ENCODE results near the gene ZFYVE16. TPM values are rescaled to one million over a fixed set of nuclear protein-coding genes. Genes with fewer than 3 reads are reported as not detected.

ZFYVE16 gene
- total and polyA plus RNA-seq, 2 of the 13 experiments (the other 11 are each of a cell fraction or from before 2014, with no cell fraction given): 9.3 to 33.3 TPM

GRCh38 chr5:80504833-80505232, 97.0 kb downstream of the ZFYVE16 start (continued):
- TF ChIP-seq THRA (CRISPR knock-in tag; IDR thresholded peaks at IDR 0.05; ENCODE audit: borderline replicate concordance): no peak
- TF ChIP-seq ZNF431 (CRISPR knock-in tag; IDR thresholded peaks at IDR 0.05; ENCODE audit: borderline replicate concordance, low read depth): no peak
- TF ChIP-seq ZNF251 (CRISPR knock-in tag; IDR thresholded peaks at IDR 0.05): no peak
- TF ChIP-seq HOXD1 (CRISPR knock-in tag; IDR thresholded peaks at IDR 0.05): no peak

DNA sequence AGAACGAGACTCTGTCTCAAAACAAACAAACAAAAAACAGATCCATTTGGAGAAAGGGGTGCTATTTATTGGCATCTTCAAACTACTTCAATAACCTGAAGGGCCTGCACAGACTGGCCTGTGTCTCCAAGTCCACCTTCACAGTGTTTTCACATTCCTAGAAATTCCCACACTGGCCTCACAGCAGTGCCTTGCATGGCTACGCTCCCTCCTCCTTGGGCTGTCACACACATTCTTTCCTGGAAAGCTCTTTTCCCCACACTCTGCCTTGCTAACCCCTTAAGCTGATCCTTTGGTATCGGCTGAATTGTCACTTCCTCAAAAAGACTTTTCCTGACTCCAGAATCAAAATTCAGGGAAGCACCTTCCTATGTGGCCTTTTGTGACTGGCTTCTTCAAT, 99.8 kb downstream of the ZFYVE16 start:
- no peaks in the 10 kb centered on the region for H4K20me1 ChIP-seq (ENCODE audit: insufficient read depth, low read length)
- no peak for TF ChIP-seq ZNF616 (CRISPR knock-in tag; IDR thresholded peaks at IDR 0.05; ENCODE audit: low read depth)
- TF ChIP-seq ZFP62 (CRISPR knock-in tag; IDR thresholded peaks at IDR 0.05): no peak
- TF ChIP-seq ZNF687 (CRISPR knock-in tag; IDR thresholded peaks at IDR 0.05): no peak
- no peak for TF ChIP-seq ZSCAN31 (CRISPR knock-in tag; IDR thresholded peaks at IDR 0.05; ENCODE audit: low read depth)
- TF ChIP-seq NR1H2 (CRISPR knock-in tag; IDR thresholded peaks at IDR 0.05; ENCODE audit: borderline replicate concordance, low read depth): no peak
- TF ChIP-seq MEIS1 (CRISPR knock-in tag; IDR thresholded peaks at IDR 0.05; ENCODE audit: borderline replicate concordance): no peak
- TF ChIP-seq NONO (IDR thresholded peaks at IDR 0.05): no peak
- TF ChIP-seq NONO (CRISPR knock-in tag; conservative IDR thresholded peaks at IDR 0.05): no peak
- TF ChIP-seq RFX1 (IDR thresholded peaks at IDR 0.05): no peak
- TF ChIP-seq HOXA3 (CRISPR knock-in tag; IDR thresholded peaks at IDR 0.05): no peak
- TF ChIP-seq YY1 (IDR thresholded peaks at IDR 0.05; ENCODE audit: insufficient read depth, insufficient replicate concordance, low read depth, low read length): no peak
- no peak for TF ChIP-seq ONECUT2 (CRISPR knock-in tag; IDR thresholded peaks at IDR 0.05)
- TF ChIP-seq MLLT10 (CRISPR knock-in tag; IDR thresholded peaks at IDR 0.05): no peak
- TF ChIP-seq, protein P1, sequence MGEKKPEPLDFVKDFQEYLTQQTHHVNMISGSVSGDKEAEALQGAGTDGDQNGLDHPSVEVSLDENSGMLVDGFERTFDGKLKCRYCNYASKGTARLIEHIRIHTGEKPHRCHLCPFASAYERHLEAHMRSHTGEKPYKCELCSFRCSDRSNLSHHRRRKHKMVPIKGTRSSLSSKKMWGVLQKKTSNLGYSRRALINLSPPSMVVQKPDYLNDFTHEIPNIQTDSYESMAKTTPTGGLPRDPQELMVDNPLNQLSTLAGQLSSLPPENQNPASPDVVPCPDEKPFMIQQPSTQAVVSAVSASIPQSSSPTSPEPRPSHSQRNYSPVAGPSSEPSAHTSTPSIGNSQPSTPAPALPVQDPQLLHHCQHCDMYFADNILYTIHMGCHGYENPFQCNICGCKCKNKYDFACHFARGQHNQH (CRISPR knock-in tag; IDR thresholded peaks at IDR 0.05): no peak

More for the DNA sequence above, 99.8 kb downstream of the ZFYVE16 start:
- Histone ChIP-seq H3K36me3 (replicated peaks in 1 of 2; ENCODE audit: control insufficient read depth in 1 of 2, insufficient read depth in 2 of 2, low read length in 2 of 2) (no peaks in the 10 kb centered on the region), H3K9ac (ENCODE audit: insufficient read depth, low read depth, low read length) (no peak overlapping the region), H2AFZ (ENCODE audit: low read length) (no peak overlapping the region), H3K4me1 (ENCODE audit: insufficient read depth, low read length) (no peaks in the 10 kb centered on the region), H3K4me2 (ENCODE audit: low read depth, low read length) (no peak overlapping the region), H3K4me3 (replicated peaks in 1 of 3; ENCODE audit: insufficient read depth in 1 of 3, low read depth in 2 of 3, low read length in 3 of 3) (no peak overlapping the region), H3K27me3 (ENCODE audit: control insufficient read depth in 1 of 2, insufficient read depth in 2 of 2, low read length in 2 of 2) (no peaks in the 10 kb centered on the region), H3K79me2 (ENCODE audit: insufficient read depth, low read length) (no peaks in the 10 kb centered on the region), H3K9me3 (ENCODE audit: low read length) (no peaks in the 10 kb centered on the region), H3K27ac (ENCODE audit: extremely low read length, insufficient read depth, low read length) (no peak overlapping the region)
- BruUV-seq (replicated peaks): no TSS peak
- ChIA-PET POLR2A (no interaction called here), CTCF (ENCODE audit: low intra/inter-chr PET ratio, low total read pairs) (no interaction called here)
- intact Hi-C loops (cut with micrococcal nuclease; ENCODE audit: unreplicated experiment): no loop called here
- 97% methylated on average over 3 of the region's 3 CpGs for WGBS (ENCODE audit: low lambda C conversion rate)
- in situ Hi-C loops (cut with HindIII; ENCODE audit: extremely low pct_ligation_motif_present, low pct_unique_long_range_greater_than_20kb): no loop called here
- no peak for DNase-seq (ENCODE audit: low spot score)
- FAIRE-seq: no peak
- ATAC-seq: no peak
